ENCODE results near the gene PRKCH.

Gene PRKCH

DNA sequence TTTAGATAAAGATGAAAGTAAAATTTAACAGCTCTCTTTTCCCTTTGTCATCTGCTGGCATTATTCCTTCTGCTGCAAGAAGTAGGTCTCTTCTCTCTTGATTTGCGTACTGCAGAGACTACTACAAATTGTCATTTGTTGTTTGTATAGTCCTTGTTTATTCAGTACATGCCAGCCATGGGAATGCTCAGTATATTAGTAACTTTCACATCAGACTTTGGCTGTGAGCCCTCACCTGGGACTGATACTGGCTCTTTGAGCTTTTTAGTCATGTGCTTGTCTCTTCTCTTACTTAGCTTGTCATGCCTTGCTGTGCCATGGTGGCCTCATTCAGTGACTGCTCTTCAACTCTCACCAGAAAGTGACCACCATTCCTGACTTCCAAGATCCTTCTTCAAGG is 169.8 kb downstream of the PRKCH start:
- TF ChIP-seq, protein P1, sequence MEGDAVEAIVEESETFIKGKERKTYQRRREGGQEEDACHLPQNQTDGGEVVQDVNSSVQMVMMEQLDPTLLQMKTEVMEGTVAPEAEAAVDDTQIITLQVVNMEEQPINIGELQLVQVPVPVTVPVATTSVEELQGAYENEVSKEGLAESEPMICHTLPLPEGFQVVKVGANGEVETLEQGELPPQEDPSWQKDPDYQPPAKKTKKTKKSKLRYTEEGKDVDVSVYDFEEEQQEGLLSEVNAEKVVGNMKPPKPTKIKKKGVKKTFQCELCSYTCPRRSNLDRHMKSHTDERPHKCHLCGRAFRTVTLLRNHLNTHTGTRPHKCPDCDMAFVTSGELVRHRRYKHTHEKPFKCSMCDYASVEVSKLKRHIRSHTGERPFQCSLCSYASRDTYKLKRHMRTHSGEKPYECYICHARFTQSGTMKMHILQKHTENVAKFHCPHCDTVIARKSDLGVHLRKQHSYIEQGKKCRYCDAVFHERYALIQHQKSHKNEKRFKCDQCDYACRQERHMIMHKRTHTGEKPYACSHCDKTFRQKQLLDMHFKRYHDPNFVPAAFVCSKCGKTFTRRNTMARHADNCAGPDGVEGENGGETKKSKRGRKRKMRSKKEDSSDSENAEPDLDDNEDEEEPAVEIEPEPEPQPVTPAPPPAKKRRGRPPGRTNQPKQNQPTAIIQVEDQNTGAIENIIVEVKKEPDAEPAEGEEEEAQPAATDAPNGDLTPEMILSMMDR (IDR thresholded peaks at IDR 0.05; ENCODE audit: insufficient read depth, low read depth, low read length, missing control alignments): no peak
- peak; percentile 39 for DNase-seq (ENCODE audit: low read depth)
- H3K4me3 ChIP-seq (ENCODE audit: low read length): no peak overlapping the region

- H3K4me3 ChIP-seq (ENCODE audit: low read length): no peak overlapping the region
- DNase-seq (ENCODE audit: low read depth): no peak
- TF ChIP-seq, protein P1 (IDR thresholded peaks at IDR 0.05; ENCODE audit: insufficient read depth, low read depth, low read length, missing control alignments): no peak
Measured at GRCh38 chr14:61491876-61492434, 170.6 kb downstream of the PRKCH start.

DNA sequence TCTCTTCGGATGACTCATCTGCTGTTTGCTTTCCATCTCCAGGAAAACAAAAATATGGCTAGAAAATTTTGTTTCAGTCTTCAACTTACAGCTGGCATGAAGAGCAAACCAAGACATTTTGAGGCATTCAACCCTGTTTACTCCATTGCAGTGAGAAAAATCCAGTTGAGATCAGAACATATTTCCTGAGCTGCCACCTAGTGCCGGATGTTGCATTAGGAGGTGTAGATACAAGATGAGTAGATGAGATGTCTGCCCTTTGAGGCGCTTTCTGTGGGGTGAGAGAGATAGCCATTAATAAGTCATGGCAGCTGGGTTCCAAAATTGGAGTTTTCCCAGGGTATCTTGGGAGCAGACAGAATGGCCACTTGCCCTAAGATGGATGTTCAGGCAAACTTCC is 171.1 kb downstream of the PRKCH start:
- H3K4me3 ChIP-seq (ENCODE audit: low read length): no peak overlapping the region
- DNase-seq (ENCODE audit: low read depth): no peak
- TF ChIP-seq, protein P1 (IDR thresholded peaks at IDR 0.05; ENCODE audit: insufficient read depth, low read depth, low read length, missing control alignments): no peak

DNA sequence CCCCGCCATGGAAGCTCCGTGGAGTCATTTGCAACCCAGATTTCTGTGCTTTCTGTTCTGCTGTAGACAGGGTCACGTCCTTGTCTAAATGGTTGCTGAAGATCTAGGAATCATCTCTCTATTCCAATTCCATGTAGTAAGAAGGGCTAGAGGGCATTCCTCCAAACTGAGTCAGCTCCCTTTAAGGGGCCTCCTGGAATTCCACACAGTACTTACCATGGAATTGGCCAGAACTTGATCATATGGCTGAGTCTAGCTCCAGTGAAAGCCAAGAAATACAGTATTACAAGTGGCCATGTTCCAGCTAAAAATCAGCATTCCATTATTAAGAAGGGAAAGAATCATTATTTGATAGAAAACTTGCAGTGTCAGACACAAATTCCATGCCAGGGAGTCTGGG is 171.9 kb downstream of the PRKCH start:
- TF ChIP-seq, protein P1 (IDR thresholded peaks at IDR 0.05; ENCODE audit: insufficient read depth, low read depth, low read length, missing control alignments): no peak
- DNase-seq (ENCODE audit: low read depth): peak; percentile 66

GRCh38 chr14:61494018-61494417 is 172.6 kb downstream of the PRKCH start:
- H3K4me3 ChIP-seq (ENCODE audit: low read length): no peak overlapping the region
- no peak for DNase-seq (ENCODE audit: low read depth)
- TF ChIP-seq, protein P1 (IDR thresholded peaks at IDR 0.05; ENCODE audit: insufficient read depth, low read depth, low read length, missing control alignments): no peak

More for the DNA sequence above, 171.9 kb downstream of the PRKCH start:
- H3K4me3 ChIP-seq (ENCODE audit: low read length): no peak overlapping the region

- no peak overlapping the region for H3K4me3 ChIP-seq (ENCODE audit: low read length)
- TF ChIP-seq, protein P1 (IDR thresholded peaks at IDR 0.05; ENCODE audit: insufficient read depth, low read depth, low read length, missing control alignments): no peak
- no peak for DNase-seq (ENCODE audit: low read depth)
Measured at GRCh38 chr14:61495809-61496208, 174.4 kb downstream of the PRKCH start.

GRCh38 chr14:61498303-61498702 is 176.9 kb downstream of the PRKCH start:
- TF ChIP-seq, protein P1 (IDR thresholded peaks at IDR 0.05; ENCODE audit: insufficient read depth, low read depth, low read length, missing control alignments): no peak
- H3K4me3 ChIP-seq (ENCODE audit: low read length): no peak overlapping the region
- no peak for DNase-seq (ENCODE audit: low read depth)

Measured in epithelial cell of esophagus (primary cell).